OCI-LY1 (cell line): ENCODE measurements around the gene DMRTC1.
"Not testable (repeated sequence)": the region's sequence is repeated elsewhere in the genome, so short reads cannot be mapped to it uniquely, and the experiment has no call there.

ENCODE experiments used
- EZH2 ChIP-seq: fragments of 200-600 bp; sonication (generic), shearing (Covaris generic); IDR thresholded peaks from 2 replicates; pipeline ENCODE4 v1.8.0; 2017; ENCODE audit warnings: borderline replicate concordance, mixed run types, mild to moderate bottlenecking, antibody characterized with exemption, low read length, moderate library complexity, mixed read lengths
- TF ChIP-seq, protein P1 (sequence below): fragments of 200-600 bp; sonication (generic), shearing (Covaris generic); IDR thresholded peaks from 2 replicates; pipeline ENCODE4 v1.5.1; 2017; ENCODE audit warnings: mild to moderate bottlenecking, antibody characterized with exemption, low read length, moderate library complexity, mixed read lengths

DNA sequence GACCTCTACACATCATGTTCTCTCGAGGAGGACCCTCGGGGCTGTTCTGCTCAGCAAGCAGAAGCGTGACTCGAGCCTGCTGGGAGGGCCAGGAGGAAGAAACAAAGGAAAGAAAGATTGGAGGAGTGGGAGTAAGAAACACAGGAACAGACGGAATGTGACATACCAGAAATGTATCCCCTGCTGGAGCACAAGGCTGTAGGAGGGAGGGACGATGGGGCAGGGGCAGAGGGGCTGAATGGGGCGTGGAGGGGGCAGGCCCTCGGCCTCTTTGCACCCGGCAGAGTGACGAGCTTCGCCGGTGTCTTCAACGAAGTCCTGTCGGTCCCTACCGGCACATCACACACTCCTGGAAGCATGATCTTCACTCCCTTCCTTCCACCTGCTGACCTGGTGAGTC lies 5.7 kb downstream of the DMRTC1 start, which contains the start of gene FAM236A:
- TF ChIP-seq, protein P1, sequence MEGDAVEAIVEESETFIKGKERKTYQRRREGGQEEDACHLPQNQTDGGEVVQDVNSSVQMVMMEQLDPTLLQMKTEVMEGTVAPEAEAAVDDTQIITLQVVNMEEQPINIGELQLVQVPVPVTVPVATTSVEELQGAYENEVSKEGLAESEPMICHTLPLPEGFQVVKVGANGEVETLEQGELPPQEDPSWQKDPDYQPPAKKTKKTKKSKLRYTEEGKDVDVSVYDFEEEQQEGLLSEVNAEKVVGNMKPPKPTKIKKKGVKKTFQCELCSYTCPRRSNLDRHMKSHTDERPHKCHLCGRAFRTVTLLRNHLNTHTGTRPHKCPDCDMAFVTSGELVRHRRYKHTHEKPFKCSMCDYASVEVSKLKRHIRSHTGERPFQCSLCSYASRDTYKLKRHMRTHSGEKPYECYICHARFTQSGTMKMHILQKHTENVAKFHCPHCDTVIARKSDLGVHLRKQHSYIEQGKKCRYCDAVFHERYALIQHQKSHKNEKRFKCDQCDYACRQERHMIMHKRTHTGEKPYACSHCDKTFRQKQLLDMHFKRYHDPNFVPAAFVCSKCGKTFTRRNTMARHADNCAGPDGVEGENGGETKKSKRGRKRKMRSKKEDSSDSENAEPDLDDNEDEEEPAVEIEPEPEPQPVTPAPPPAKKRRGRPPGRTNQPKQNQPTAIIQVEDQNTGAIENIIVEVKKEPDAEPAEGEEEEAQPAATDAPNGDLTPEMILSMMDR = not testable (repeated sequence)
- TF ChIP-seq EZH2 = not testable (repeated sequence)
